ENCODE results near the gene DLG2.

Gene DLG2

GRCh38 chr11:85299258-85299942, 327.7 kb downstream of the DLG2 start:
- Histone ChIP-seq H4K20me1 (ENCODE audit: insufficient read depth, low read length) (no peaks in the 10 kb centered on the region), H3K36me3 (replicated peaks; ENCODE audit: low read depth, low read length) (no peaks in the 10 kb centered on the region), H3K9me3 (ENCODE audit: insufficient read depth, low read length) (no peaks in the 10 kb centered on the region), H3K4me3 (ENCODE audit: low read length) (no peak overlapping the region), H3K79me2 (ENCODE audit: low read length) (no peaks in the 10 kb centered on the region), H2AFZ (ENCODE audit: low read depth, low read length) (no peak overlapping the region), H3K4me2 (ENCODE audit: low read length) (no peak overlapping the region), H3K9ac (ENCODE audit: low read length) (no peak overlapping the region), H3K27ac (ENCODE audit: low read length) (no peak overlapping the region), H3K4me1 (ENCODE audit: low read length) (no peaks in the 10 kb centered on the region), H3K27me3 (ENCODE audit: low read depth, low read length) (no peaks in the 10 kb centered on the region)
- TF ChIP-seq, protein P1, sequence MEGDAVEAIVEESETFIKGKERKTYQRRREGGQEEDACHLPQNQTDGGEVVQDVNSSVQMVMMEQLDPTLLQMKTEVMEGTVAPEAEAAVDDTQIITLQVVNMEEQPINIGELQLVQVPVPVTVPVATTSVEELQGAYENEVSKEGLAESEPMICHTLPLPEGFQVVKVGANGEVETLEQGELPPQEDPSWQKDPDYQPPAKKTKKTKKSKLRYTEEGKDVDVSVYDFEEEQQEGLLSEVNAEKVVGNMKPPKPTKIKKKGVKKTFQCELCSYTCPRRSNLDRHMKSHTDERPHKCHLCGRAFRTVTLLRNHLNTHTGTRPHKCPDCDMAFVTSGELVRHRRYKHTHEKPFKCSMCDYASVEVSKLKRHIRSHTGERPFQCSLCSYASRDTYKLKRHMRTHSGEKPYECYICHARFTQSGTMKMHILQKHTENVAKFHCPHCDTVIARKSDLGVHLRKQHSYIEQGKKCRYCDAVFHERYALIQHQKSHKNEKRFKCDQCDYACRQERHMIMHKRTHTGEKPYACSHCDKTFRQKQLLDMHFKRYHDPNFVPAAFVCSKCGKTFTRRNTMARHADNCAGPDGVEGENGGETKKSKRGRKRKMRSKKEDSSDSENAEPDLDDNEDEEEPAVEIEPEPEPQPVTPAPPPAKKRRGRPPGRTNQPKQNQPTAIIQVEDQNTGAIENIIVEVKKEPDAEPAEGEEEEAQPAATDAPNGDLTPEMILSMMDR (IDR thresholded peaks at IDR 0.05; ENCODE audit: low read depth, low read length), result no peak
- TF ChIP-seq EZH2phosphoT487 (IDR thresholded peaks at IDR 0.05; ENCODE audit: low read depth), result no peak

DNA sequence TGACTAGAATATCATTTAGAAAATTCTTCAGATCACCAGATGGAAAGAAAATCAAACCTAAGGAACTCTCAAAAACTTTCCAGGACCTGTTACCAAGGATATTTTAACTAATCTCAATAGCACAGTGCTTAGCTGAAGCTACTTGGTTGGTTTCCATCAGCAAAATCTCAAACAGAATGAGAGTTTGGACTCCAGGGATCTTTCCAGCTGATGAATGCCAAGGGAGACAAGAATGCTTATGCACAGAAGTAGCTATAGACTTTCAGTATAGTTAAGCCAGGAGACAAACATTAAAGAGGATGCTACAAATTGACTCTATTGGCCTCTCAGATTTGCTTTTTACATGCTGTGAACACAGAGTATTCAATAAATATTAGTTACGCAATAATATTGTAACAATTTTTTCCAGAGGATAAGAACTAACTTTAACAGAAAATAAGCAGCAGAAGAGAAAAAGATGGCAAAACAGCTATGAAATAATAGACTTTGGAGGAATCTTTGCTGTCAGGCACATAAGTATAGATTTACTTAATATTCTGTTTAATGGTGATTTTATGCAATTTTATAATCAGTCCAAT, 331.4 kb downstream of the DLG2 start:
- H3K9ac ChIP-seq (ENCODE audit: low read length), result no peak overlapping the region
- no peaks in the 10 kb centered on the region for H3K9me3 ChIP-seq (ENCODE audit: insufficient read depth, low read length)
- no peaks in the 10 kb centered on the region for H3K4me1 ChIP-seq (ENCODE audit: low read length)
- H3K4me2 ChIP-seq (ENCODE audit: low read length), result no peak overlapping the region
- no peak overlapping the region for H2AFZ ChIP-seq (ENCODE audit: low read depth, low read length)
- no peak overlapping the region for H3K4me3 ChIP-seq (ENCODE audit: low read length)
- no peaks in the 10 kb centered on the region for H3K79me2 ChIP-seq (ENCODE audit: low read length)
- H4K20me1 ChIP-seq (ENCODE audit: insufficient read depth, low read length), result no peaks in the 10 kb centered on the region
- no peaks in the 10 kb centered on the region for H3K27me3 ChIP-seq (ENCODE audit: low read depth, low read length)
- no peaks in the 10 kb centered on the region for H3K36me3 ChIP-seq (replicated peaks; ENCODE audit: low read depth, low read length)
- no peak overlapping the region for H3K27ac ChIP-seq (ENCODE audit: low read length)
- TF ChIP-seq, protein P1 (IDR thresholded peaks at IDR 0.05; ENCODE audit: low read depth, low read length), result no peak
- TF ChIP-seq EZH2phosphoT487 (IDR thresholded peaks at IDR 0.05; ENCODE audit: low read depth), result no peak

GRCh38 chr11:85281550-85281949, 345.6 kb downstream of the DLG2 start:
- H3K9me3 ChIP-seq (ENCODE audit: insufficient read depth, low read length), result no peaks in the 10 kb centered on the region
- no peaks in the 10 kb centered on the region for H3K79me2 ChIP-seq (ENCODE audit: low read length)
- no peak overlapping the region for H3K4me3 ChIP-seq (ENCODE audit: low read length)
- no peak overlapping the region for H3K9ac ChIP-seq (ENCODE audit: low read length)
- peaks cover 11% of the 10 kb centered on the region for H3K4me1 ChIP-seq (ENCODE audit: low read length)
- no peak overlapping the region for H3K4me2 ChIP-seq (ENCODE audit: low read length)
- TF ChIP-seq, protein P1 (IDR thresholded peaks at IDR 0.05; ENCODE audit: low read depth, low read length), result no peak
- TF ChIP-seq EZH2phosphoT487 (IDR thresholded peaks at IDR 0.05; ENCODE audit: low read depth), result no peak
- no peaks in the 10 kb centered on the region for H4K20me1 ChIP-seq (ENCODE audit: insufficient read depth, low read length)
- H2AFZ ChIP-seq (ENCODE audit: low read depth, low read length), result no peak overlapping the region
- H3K36me3 ChIP-seq (replicated peaks; ENCODE audit: low read depth, low read length), result no peaks in the 10 kb centered on the region
- no peaks in the 10 kb centered on the region for H3K27me3 ChIP-seq (ENCODE audit: low read depth, low read length)
- H3K27ac ChIP-seq (ENCODE audit: low read length), result no peak overlapping the region

- no peak overlapping the region for H3K9ac ChIP-seq (ENCODE audit: low read length)
- peaks cover 11% of the 10 kb centered on the region for H3K4me1 ChIP-seq (ENCODE audit: low read length)
- no peak overlapping the region for H3K4me2 ChIP-seq (ENCODE audit: low read length)
- H3K27ac ChIP-seq (ENCODE audit: low read length), result no peak overlapping the region
- H3K79me2 ChIP-seq (ENCODE audit: low read length), result no peaks in the 10 kb centered on the region
- H4K20me1 ChIP-seq (ENCODE audit: insufficient read depth, low read length), result no peaks in the 10 kb centered on the region
- no peaks in the 10 kb centered on the region for H3K36me3 ChIP-seq (replicated peaks; ENCODE audit: low read depth, low read length)
- H2AFZ ChIP-seq (ENCODE audit: low read depth, low read length), result no peak overlapping the region
- H3K9me3 ChIP-seq (ENCODE audit: insufficient read depth, low read length), result no peaks in the 10 kb centered on the region
- no peaks in the 10 kb centered on the region for H3K27me3 ChIP-seq (ENCODE audit: low read depth, low read length)
- TF ChIP-seq, protein P1 (IDR thresholded peaks at IDR 0.05; ENCODE audit: low read depth, low read length), result no peak
- TF ChIP-seq EZH2phosphoT487 (IDR thresholded peaks at IDR 0.05; ENCODE audit: low read depth), result no peak
- H3K4me3 ChIP-seq (ENCODE audit: low read length), result no peak overlapping the region
These were observed 347.9 kb downstream of the DLG2 start for GRCh38 chr11:85279267-85279666.
